ENCODE measurements around the gene ADCY9. TPM values are rescaled to one million over a fixed set of nuclear protein-coding genes. Genes with fewer than 3 reads are reported as not detected.
A peak's percentile ranks its signal among the peaks of the same experiment; 100 is the strongest.
"Not testable (repeated sequence)": the region's sequence is repeated elsewhere in the genome, so short reads cannot be mapped to it uniquely, and the experiment has no call there.

ADCY9 gene
- 1 to 10 TPM; 1.1 to 1.5 (median 1.4) TPM for polyA plus RNA-seq

DNA sequence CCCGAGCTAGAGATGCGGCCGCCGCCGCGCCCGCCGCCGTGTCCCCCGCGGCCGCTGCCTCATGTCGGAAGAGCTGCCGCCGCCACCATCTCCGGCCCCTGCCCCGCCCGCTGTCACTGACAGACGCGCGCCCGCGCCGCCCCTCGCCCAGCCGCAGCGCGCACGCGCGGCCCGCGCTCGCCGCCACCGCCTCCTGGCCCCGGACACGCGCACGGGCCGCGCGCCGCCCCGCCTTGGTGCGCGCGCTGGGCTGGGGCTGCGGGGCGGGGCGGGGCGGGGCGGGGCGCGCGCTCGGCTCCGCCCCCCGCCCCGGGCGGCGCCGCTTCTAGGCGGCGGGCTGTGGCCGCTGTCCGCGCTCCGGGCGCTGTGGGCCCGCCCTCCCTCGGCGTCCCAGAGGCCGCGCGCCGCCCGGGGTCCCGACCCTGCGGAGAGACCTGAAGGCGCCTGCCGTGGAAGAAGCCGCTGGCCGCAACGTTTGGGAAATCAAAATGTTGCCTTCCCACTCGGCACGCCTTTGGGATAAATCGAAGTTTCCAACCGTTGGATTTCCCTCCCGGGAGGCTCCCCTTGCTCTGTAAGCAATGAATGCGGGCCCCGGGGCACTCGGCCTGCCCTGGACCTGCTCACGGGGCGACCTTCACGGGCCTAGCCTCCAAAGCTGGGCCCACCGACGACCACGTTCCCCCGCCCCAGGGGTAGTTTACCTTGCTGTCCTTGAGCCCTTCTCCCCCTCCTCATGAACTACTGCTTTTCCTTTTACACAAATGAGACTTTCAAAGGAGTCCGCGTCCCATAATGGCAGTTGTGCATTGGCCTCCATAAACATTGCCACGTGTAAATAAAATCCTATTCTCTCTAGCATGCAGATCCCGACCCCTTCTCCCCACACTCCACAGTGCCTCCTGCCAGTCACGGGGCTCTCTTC lies at the start of gene ADCY9:
Gene ADCY9 (minus strand): TSS at position 118 of the 925 bp plus-strand sequence. CDS start 1,000 bp downstream, outside the sequence.
- Mint-ChIP-seq H3K4me3 (peak within 1 kb of the TSS; percentile 82 to 91 (median 86)), H3K36me3 (peaks cover 0 to 18% (median 8%) of the 10 kb centered on the region in 3 donors), H3K27me3 (ENCODE audit: low read depth in 3 of 3) (peaks cover 0 to 11% (median 8%) of the 10 kb centered on the region in 3 donors), H3K27ac (peak within 1 kb of the TSS; percentile 12 to 88 (median 64)), H3K4me1 (peaks cover 39 to 46% of the 10 kb centered on the region in 2 donors), H3K9me3 (peaks cover 0 to 2% (median 0%) of the 10 kb centered on the region in 6 donors)
- peak; percentile 81 to 89 (median 86) for DNase-seq

DNA sequence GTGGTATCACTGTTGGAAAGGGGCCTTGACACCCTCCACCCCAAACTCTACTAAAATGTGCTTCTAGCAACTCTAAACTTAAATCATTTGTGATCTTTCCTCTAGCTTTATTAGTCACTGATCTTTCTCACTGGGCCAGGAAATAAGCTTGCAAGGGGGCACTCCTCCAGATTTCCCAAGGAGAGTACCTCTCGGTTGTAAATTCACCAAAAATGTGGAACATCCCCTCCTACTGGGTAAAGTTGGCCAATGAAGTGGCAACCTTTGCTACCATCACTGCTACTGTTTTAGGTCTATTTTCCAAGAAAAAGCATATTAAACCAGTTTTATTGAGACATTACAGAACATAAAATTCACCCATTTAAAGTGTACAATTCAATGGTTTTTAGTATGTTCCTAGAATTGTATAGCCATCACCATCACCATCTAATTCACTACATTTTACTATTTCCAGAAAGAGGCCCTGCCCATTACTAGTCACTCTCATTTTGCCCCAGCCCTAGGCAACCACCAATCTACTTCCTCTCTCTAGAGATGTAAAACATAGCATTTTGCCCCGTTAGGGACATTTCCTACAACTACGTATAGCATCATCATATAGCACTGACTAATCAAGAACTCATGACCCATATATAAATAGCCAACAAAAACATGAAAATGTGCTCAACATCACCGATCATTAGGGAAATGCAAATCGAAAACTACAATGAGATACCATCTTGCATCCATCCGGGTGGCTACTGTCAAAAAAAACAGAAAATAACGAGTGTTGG lies 44.6 kb upstream of the ADCY9 start:
- H3K27me3 Mint-ChIP-seq (ENCODE audit: low read depth in 3 of 3): peaks cover 0 to 3% (median 2%) of the 10 kb centered on the region in 3 donors
- no peaks in the 10 kb centered on the region for H3K9me3 Mint-ChIP-seq
- H3K27ac Mint-ChIP-seq: peak overlapping the region in 2 of 6 donors; percentile 13 to 25
- H3K36me3 Mint-ChIP-seq: no peaks in the 10 kb centered on the region
- peaks cover 0 to 8% of the 10 kb centered on the region in 2 donors for H3K4me1 Mint-ChIP-seq
- no peak for DNase-seq
- no peak overlapping the region for H3K4me3 Mint-ChIP-seq

DNA sequence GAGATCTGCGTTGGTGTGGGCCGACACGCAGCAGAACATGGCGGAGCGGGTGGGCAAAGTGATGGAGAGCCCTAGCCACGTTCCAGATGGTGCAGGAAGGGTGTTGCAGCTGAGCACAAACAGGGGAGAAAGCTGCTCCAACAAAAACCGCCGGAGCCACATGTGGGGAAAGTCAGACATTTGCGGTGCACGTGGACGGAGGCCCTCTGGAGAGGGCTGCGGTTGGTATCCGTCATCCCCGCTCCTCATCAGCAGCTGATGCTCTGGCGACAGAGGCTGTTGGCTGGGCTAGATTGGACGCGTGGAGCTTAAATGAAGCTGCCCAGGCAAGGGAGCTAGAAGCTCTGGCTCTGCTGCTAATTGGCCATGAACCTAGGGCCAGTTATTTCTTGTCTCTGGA lies 43.5 kb upstream of the ADCY9 start:
- Mint-ChIP-seq H3K27me3 (ENCODE audit: low read depth in 3 of 3) (peaks cover 0 to 3% (median 2%) of the 10 kb centered on the region in 3 donors), H3K36me3 (no peaks in the 10 kb centered on the region), H3K9me3 (no peaks in the 10 kb centered on the region), H3K4me1 (peaks cover 0 to 8% of the 10 kb centered on the region in 2 donors), H3K27ac (no peak overlapping the region), H3K4me3 (no peak overlapping the region)
- no peak for DNase-seq

DNA sequence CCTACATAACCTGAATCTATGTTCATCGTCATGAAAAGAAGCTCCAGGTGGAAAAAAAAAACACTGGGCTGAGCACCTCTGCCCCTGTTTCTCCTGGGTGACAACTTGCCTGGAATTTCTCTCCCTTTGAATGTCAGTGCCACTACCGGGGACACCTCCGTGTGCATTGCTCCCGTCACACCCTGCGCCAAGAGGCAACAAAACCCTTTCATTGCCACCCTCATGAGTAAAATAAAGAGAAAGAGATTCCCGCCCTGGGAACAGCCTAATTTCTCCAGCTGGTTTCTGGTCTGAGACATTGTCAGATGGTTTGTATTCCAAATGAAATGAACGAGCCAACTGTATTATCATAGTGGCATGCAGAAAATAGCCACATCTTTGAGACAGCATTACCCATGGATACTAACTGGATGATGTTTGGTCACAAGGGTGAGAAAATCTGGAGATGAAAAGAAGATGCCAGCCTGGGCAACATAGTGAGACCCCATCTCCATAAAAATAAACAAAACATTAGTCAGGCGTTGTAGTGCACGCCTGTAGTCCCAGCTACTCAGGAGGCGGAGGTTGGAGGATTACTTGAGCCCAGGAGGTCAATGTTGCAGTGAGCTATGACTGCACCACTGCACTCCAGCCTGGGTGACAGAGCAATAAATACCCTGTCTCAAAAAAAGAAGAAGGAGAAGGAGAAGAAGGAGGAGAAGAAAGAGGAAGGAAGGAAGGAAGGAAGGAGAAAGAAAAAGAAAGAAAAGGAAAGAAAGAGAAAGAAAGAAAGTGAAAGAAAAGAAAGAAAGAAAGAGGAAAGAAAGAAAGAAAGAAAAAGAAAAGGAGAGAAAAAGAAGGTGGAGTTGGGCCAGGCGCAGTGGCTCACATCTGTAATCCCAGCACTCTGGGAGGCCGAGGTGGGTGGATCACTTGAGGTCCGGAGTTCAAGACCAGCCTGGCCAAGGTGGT lies 42.2 kb upstream of the ADCY9 start:
- H3K27me3 Mint-ChIP-seq (ENCODE audit: low read depth in 3 of 3): peaks cover 0 to 3% (median 2%) of the 10 kb centered on the region in 3 donors
- H3K4me3 Mint-ChIP-seq: no peak overlapping the region
- H3K4me1 Mint-ChIP-seq: peaks cover 0 to 8% of the 10 kb centered on the region in 2 donors
- H3K36me3 Mint-ChIP-seq: no peaks in the 10 kb centered on the region
- no peaks in the 10 kb centered on the region for H3K9me3 Mint-ChIP-seq
- DNase-seq: no peak
- H3K27ac Mint-ChIP-seq: peak overlapping the region in 1 of 6 donors; percentile 45

DNA sequence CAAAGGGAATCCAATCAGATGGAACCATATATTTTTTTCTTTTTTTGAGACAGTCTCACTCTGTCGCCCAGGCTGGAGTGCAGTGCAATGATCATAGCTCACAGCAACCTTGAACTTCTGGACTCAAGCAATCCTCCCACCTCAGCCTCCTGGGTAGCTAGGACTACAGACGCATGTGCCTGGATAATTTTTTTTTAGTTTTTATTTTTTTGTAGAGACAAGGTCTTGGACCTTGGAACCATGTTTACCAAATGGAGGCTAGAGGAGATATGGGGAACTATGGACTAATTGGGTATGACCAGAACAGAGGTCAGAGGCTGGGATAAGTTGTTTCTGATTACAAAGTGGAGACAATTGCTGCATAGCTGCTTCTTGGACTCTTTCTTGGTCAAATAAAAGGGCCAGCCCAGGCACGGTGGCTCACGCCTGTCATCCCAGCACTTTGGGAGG lies 41.2 kb upstream of the ADCY9 start:
- peaks cover 0 to 8% of the 10 kb centered on the region in 2 donors for H3K4me1 Mint-ChIP-seq
- H3K27me3 Mint-ChIP-seq (ENCODE audit: low read depth in 3 of 3): peaks cover 1 to 3% (median 2%) of the 10 kb centered on the region in 3 donors
- H3K4me3 Mint-ChIP-seq: no peak overlapping the region
- DNase-seq: no peak
- no peaks in the 10 kb centered on the region for H3K9me3 Mint-ChIP-seq
- H3K27ac Mint-ChIP-seq: no peak overlapping the region
- H3K36me3 Mint-ChIP-seq: no peaks in the 10 kb centered on the region

DNA sequence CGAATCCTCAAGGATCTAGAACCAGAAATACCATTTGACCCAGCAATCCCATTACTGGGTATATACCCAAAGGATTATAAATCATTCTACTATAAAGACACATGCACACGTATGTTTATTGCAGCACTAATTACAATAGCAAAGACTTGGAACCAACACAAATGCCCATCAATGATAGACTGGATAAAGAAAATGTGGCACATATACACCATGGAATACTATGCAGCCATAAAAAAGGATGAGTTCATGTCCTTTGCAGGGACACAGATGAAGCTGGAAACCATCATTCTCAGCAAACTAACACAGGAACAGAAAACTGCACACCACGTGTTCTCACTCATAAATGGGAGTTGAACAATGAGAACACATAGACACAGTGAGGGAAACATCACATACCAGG lies 40.3 kb upstream of the ADCY9 start:
- H3K27ac Mint-ChIP-seq; H3K27me3 Mint-ChIP-seq (ENCODE audit: low read depth in 3 of 3); H3K4me3 Mint-ChIP-seq; DNase-seq; H3K36me3 Mint-ChIP-seq; H3K9me3 Mint-ChIP-seq; H3K4me1 Mint-ChIP-seq: not testable (repeated sequence)

DNA sequence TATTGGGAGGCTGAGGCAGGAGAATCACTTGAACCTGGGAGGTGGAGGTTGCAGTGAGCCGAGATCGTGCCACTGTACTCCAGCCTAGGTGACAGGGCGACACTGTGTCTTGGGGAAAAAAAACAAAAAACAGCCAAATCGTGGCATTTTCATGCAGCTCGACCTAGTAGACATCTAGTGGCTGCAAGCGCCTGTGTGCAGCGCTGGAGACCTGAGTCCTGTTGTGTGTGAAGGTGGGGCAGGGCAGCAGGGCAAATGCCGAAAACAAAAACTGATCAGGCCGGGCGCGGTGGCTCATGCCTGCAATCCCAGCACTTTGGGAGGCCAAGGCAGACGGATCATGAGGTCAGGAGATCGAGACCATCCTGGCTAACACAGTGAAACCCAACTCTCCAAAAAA lies 37.1 kb upstream of the ADCY9 start:
- not testable (repeated sequence) for DNase-seq; H3K27me3 Mint-ChIP-seq (ENCODE audit: low read depth in 3 of 3); H3K36me3 Mint-ChIP-seq; H3K4me1 Mint-ChIP-seq; H3K9me3 Mint-ChIP-seq; H3K4me3 Mint-ChIP-seq; H3K27ac Mint-ChIP-seq

DNA sequence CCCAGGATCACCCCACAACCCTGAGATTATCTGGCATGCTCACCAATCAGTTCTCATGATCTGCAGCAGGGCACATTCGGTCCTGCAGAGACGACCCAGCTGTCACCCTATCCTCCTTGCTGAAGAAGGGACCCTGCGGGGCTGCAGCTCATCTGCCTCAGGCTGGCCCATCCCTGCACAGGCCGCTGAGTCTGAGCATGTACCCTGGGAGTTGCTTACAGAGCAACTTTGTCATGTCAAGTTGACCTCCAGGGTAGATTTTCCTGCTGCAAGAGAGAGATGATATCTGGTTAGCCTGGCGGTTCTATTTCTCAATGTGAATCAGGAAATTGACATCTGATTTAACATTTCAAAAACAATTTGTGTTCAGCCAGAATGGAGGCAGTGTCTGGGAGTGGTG lies 36.0 kb upstream of the ADCY9 start:
- Mint-ChIP-seq H3K4me3 (no peak overlapping the region), H3K27ac (no peak overlapping the region), H3K36me3 (no peaks in the 10 kb centered on the region), H3K4me1 (no peaks in the 10 kb centered on the region), H3K27me3 (ENCODE audit: low read depth in 3 of 3) (peaks cover 0 to 4% (median 2%) of the 10 kb centered on the region in 3 donors), H3K9me3 (no peaks in the 10 kb centered on the region)
- no peak for DNase-seq

DNA sequence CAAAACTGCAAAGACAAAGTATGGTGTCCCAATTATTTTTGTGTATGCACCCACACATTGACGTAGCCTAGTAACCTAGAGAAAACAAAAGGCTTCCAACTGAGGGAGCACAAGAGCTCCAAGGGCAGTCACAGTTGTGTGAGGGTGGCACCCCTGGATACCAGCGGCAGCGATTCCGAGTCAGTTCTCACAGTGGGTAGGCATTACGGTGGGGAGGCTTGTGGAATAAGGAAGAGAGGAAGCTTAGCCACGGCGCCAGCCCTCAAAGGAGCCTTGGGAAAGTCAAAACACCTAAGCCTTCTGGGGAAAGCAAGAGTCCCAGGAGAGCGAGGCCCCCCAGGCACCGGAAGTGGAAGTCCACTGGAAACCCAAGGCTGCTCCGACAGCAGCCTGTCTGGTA lies 31.0 kb upstream of the ADCY9 start:
- no peak for DNase-seq

DNA sequence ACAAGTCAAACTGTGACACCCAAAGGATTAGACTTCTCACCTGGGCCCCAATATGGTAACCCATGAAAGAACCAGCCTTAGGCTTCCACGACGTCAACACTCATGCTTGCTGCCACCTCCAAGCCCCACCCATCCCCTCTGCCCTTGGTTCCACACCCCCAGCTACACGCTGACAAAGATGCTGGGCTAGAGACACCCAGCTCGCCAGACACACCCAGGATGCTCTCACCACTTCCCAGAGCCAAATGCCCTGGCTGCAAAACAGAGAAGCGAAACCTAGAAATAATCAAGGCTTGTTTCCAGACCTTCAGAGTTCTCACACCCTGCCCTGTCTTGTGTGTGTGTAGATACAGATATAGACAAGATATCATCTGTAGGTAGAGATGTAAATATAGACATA lies 26.0 kb upstream of the ADCY9 start:
- Mint-ChIP-seq H3K4me3 (no peak overlapping the region), H3K9me3 (no peaks in the 10 kb centered on the region), H3K4me1 (peaks cover 0 to 4% of the 10 kb centered on the region in 2 donors), H3K36me3 (no peaks in the 10 kb centered on the region), H3K27me3 (ENCODE audit: low read depth in 3 of 3) (peaks cover 2 to 5% (median 3%) of the 10 kb centered on the region in 3 donors), H3K27ac (peak overlapping the region in 2 of 6 donors; percentile 9 to 57)
- peak; percentile 3 to 49 (median 10) for DNase-seq

More for the DNA sequence above, 31.0 kb upstream of the ADCY9 start:
- peaks cover 0 to 5% (median 2%) of the 10 kb centered on the region in 3 donors for H3K27me3 Mint-ChIP-seq (ENCODE audit: low read depth in 3 of 3)
- no peak overlapping the region for H3K4me3 Mint-ChIP-seq
- H3K9me3 Mint-ChIP-seq: no peaks in the 10 kb centered on the region
- H3K27ac Mint-ChIP-seq: no peak overlapping the region
- peaks cover 0 to 3% of the 10 kb centered on the region in 2 donors for H3K4me1 Mint-ChIP-seq
- H3K36me3 Mint-ChIP-seq: no peaks in the 10 kb centered on the region

DNA sequence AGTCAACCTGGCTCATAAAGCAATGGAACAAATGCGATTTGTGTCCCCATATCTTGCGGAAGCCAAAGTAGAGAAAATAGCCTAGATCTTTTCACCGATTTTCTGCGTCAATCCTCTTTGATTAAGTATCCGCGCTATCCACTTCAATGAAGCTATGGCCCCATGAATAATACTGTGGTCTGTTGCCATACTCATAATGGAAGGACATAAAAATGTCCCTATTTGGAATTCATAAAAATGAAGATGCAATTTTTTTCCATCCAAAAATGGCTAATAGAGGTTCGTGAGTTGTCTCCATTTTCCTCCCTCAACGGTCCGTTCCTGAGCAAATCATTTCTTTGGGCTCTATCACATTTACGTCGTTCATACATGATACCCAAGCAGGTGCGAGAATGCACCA lies 25.4 kb upstream of the ADCY9 start:
- Mint-ChIP-seq H3K9me3 (no peaks in the 10 kb centered on the region), H3K27ac (no peak overlapping the region), H3K36me3 (no peaks in the 10 kb centered on the region), H3K4me3 (no peak overlapping the region), H3K27me3 (ENCODE audit: low read depth in 3 of 3) (peaks cover 2 to 5% (median 3%) of the 10 kb centered on the region in 3 donors), H3K4me1 (peaks cover 0 to 4% of the 10 kb centered on the region in 2 donors)
- no peak for DNase-seq

DNA sequence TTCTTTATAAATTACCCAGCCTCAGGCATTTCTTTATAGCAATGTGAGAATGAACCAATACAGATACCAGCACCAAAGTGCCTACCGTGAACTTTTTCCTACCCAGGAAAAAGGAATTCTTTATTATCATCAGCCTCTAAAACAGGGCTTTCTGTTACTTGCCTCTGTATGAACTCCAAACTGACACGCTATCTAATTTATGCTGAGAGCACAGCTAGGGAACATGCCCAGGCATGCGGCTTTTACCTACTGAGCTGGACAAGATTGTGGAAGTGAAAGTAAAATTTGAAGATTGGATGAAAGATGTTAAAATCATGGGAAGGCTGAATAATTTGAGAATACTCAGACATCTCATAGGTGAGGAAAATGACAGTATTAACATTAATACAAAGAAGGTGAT lies 24.4 kb upstream of the ADCY9 start:
- Mint-ChIP-seq H3K36me3 (no peaks in the 10 kb centered on the region), H3K4me3 (no peak overlapping the region), H3K27ac (no peak overlapping the region), H3K27me3 (ENCODE audit: low read depth in 3 of 3) (peaks cover 2 to 5% (median 5%) of the 10 kb centered on the region in 3 donors), H3K9me3 (no peaks in the 10 kb centered on the region), H3K4me1 (peaks cover 0 to 4% of the 10 kb centered on the region in 2 donors)
- no peak for DNase-seq

DNA sequence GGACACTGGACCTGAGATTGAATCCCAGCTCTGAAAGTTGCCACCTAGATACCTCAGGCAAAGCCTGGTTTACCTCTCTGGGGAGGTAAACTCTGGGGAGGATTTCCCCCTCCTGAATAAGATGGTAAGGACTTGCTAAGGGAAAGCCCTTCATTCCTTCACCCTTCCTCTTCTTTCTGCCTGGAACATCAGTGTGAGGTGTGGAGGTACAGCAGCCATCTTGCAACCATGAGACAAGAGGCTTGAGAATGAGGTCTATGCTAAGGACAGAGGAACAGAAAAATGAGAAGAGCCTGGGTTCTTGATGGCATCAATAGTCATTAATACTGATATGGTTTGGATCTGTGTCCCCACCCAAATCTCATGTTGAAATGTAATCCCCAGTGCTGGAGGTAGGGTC lies 23.7 kb upstream of the ADCY9 start:
- H3K4me1 Mint-ChIP-seq: peaks cover 0 to 4% of the 10 kb centered on the region in 2 donors
- H3K27me3 Mint-ChIP-seq (ENCODE audit: low read depth in 3 of 3): peaks cover 4 to 5% (median 5%) of the 10 kb centered on the region in 3 donors
- no peak overlapping the region for H3K4me3 Mint-ChIP-seq
- H3K36me3 Mint-ChIP-seq: no peaks in the 10 kb centered on the region
- no peaks in the 10 kb centered on the region for H3K9me3 Mint-ChIP-seq
- DNase-seq: no peak
- no peak overlapping the region for H3K27ac Mint-ChIP-seq

Measured in immature natural killer cell (primary cell).